ENCODE data around the gene KCNQ1. TPM values are rescaled to one million over a fixed set of nuclear protein-coding genes. Genes with fewer than 3 reads are reported as not detected.

Gene KCNQ1
- polyA plus RNA-seq, 1 donor (not counting 4 experiments of a cell fraction or from before 2014, with no cell fraction given), result not detected

DNA sequence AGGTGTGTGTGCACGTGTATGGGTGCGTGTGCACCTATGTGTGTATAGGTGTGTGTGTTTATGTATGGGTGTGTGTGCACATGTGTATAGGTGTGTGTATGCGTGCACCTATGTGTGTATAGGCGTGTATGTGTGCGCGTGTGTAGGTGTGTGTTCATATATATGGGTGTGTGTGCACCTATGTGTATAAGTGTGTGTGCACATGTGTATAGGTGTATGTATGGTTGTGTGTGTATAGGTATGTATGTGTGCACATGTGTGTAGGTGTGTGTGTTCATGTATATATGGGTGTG lies 26.9 kb downstream of the KCNQ1 start:
- Histone ChIP-seq H4K20me1 (ENCODE audit: control insufficient read depth, extremely low read depth, insufficient read depth, low read length) (no peaks in the 10 kb centered on the region), H3K9me1 (ENCODE audit: control insufficient read depth, extremely low read depth, insufficient read depth, low read length) (no peaks in the 10 kb centered on the region), H3K36me3 (ENCODE audit: control insufficient read depth in 2 of 2, extremely low read depth in 1 of 2, insufficient read depth in 2 of 2, low read length in 2 of 2) (no peaks in the 10 kb centered on the region), H3K27ac (ENCODE audit: control insufficient read depth, insufficient read depth, low read length) (no peak overlapping the region), H3K4me3 (ENCODE audit: control insufficient read depth in 2 of 3, extremely low read depth in 1 of 3, insufficient read depth in 2 of 3, low read depth in 1 of 3, low read length in 3 of 3) (no peak overlapping the region), H2AFZ (ENCODE audit: control insufficient read depth, low read length) (no peak overlapping the region), H3K4me2 (ENCODE audit: control insufficient read depth, extremely low read depth, insufficient read depth, low read depth, low read length) (no peak overlapping the region), H3K79me2 (ENCODE audit: control insufficient read depth, insufficient read depth, low read length) (no peaks in the 10 kb centered on the region), H3K9ac (ENCODE audit: control insufficient read depth, extremely low read depth, insufficient read depth, low read length) (no peak overlapping the region), H3K27me3 (ENCODE audit: control insufficient read depth, extremely low read depth, insufficient read depth, low read length) (no peaks in the 10 kb centered on the region), H3K4me1 (ENCODE audit: control insufficient read depth, extremely low read depth, insufficient read depth, low read length) (no peaks in the 10 kb centered on the region), H3K9me3 (ENCODE audit: control insufficient read depth, low read depth, low read length) (no peaks in the 10 kb centered on the region)
- FAIRE-seq (no peak), DNase-seq (ENCODE audit: low read depth, low spot score) (no peak)
- dilution Hi-C loops (cut with MboI; ENCODE audit: extremely low pct_ligation_motif_present, low sequenced_read_pairs), result no loop called here
- no peak for TF ChIP-seq CTCF (optimal IDR thresholded peaks at IDR 0.05 in 1 of 3, IDR thresholded peaks at IDR 0.05 in 1 of 3, conservative IDR thresholded peaks at IDR 0.05 in 1 of 3; ENCODE audit: extremely low read depth in 1 of 3, insufficient read depth in 2 of 3, low read length in 3 of 3)
- TF ChIP-seq EZH2 (IDR thresholded peaks at IDR 0.05; ENCODE audit: low read length), result no peak

DNA sequence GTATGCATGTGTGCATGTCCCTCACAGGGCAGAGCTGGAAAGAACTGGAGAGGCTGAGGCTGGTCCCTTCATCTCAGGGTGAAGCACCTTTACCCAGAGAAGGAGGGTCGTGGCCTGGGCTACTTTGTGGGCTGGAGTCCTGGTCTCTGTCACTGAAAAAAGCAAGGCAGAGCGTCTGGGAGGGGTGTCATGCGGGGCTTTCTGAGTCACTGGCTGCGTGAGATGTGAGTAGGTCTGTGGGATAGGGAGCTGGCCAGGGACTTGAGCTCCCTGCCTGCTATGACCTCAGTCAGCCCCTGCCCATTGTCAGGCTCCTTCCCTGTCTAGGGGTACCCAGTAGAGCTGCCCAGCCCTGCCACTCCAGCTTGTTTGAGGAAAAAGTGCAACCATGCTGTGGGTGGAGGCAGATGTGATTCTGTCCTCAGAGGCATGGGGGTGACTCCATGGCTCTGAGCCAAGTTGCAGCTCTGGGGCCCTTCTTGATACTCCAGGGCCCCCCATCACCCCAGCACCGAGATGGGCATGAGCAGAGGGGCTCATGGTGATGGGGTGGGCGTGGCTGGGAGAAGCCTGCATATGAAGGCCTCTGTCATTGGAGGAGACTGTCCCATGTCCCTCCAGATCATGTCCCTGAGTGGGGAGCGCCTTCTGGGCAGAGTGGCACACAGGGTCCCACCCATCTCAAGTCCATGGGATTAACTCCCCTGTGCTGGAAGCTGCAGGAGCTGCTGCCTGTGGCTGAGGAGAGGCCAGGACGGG lies 27.8 kb downstream of the KCNQ1 start:
- TF ChIP-seq EZH2 (IDR thresholded peaks at IDR 0.05; ENCODE audit: low read length) (no peak), CTCF (optimal IDR thresholded peaks at IDR 0.05 in 1 of 3, IDR thresholded peaks at IDR 0.05 in 1 of 3, conservative IDR thresholded peaks at IDR 0.05 in 1 of 3; ENCODE audit: extremely low read depth in 1 of 3, insufficient read depth in 2 of 3, low read length in 3 of 3) (no peak)
- H3K9ac ChIP-seq (ENCODE audit: control insufficient read depth, extremely low read depth, insufficient read depth, low read length), result no peak overlapping the region
- no peak overlapping the region for H3K4me2 ChIP-seq (ENCODE audit: control insufficient read depth, extremely low read depth, insufficient read depth, low read depth, low read length)
- H3K9me3 ChIP-seq (ENCODE audit: control insufficient read depth, low read depth, low read length), result no peaks in the 10 kb centered on the region
- no peak overlapping the region for H3K4me3 ChIP-seq (ENCODE audit: control insufficient read depth in 2 of 3, extremely low read depth in 1 of 3, insufficient read depth in 2 of 3, low read depth in 1 of 3, low read length in 3 of 3)
- H3K79me2 ChIP-seq (ENCODE audit: control insufficient read depth, insufficient read depth, low read length), result no peaks in the 10 kb centered on the region
- H4K20me1 ChIP-seq (ENCODE audit: control insufficient read depth, extremely low read depth, insufficient read depth, low read length), result no peaks in the 10 kb centered on the region
- no peaks in the 10 kb centered on the region for H3K4me1 ChIP-seq (ENCODE audit: control insufficient read depth, extremely low read depth, insufficient read depth, low read length)
- no peaks in the 10 kb centered on the region for H3K27me3 ChIP-seq (ENCODE audit: control insufficient read depth, extremely low read depth, insufficient read depth, low read length)
- H3K36me3 ChIP-seq (ENCODE audit: control insufficient read depth in 2 of 2, extremely low read depth in 1 of 2, insufficient read depth in 2 of 2, low read length in 2 of 2), result no peaks in the 10 kb centered on the region
- FAIRE-seq (no peak), DNase-seq (ENCODE audit: low read depth, low spot score) (no peak)
- dilution Hi-C loops (cut with MboI; ENCODE audit: extremely low pct_ligation_motif_present, low sequenced_read_pairs), result no loop called here
- no peak overlapping the region for H3K27ac ChIP-seq (ENCODE audit: control insufficient read depth, insufficient read depth, low read length)
- no peak overlapping the region for H2AFZ ChIP-seq (ENCODE audit: control insufficient read depth, low read length)
- H3K9me1 ChIP-seq (ENCODE audit: control insufficient read depth, extremely low read depth, insufficient read depth, low read length), result no peaks in the 10 kb centered on the region

Measured in keratinocyte (primary cell).